SH-SY5Y (cell line): ENCODE measurements around the gene QRSL1.

Source experiments
- GATA2 ChIP-seq: IDR thresholded peaks from 2 replicates; pipeline ENCODE4 v1.6.1; 2011; ENCODE audit warnings: mild to moderate bottlenecking, low read depth, low read length
- GATA3 ChIP-seq: IDR thresholded peaks from 2 replicates; pipeline ENCODE4 v1.6.1; 2011; ENCODE audit warnings: low read depth, mild to moderate bottlenecking, low read length, moderate library complexity

GRCh38 chr6:106611030-106611429 is 18.3 kb upstream of the QRSL1 start:
- no peak for TF ChIP-seq GATA2
- no peak for TF ChIP-seq GATA3
